Fibroblast of the aortic adventitia (primary cell): ENCODE measurements around the gene RGCC. TPM values are rescaled to one million over a fixed set of nuclear protein-coding genes. Genes with fewer than 3 reads are reported as not detected.

Source experiments
- DNase-seq: peaks from one replicate; pipeline ENCODE4 v3.0.0-alpha.2; 2010; ENCODE audit warnings: low read depth
- H3K4me3 ChIP-seq: 2 replicates; pipeline ENCODE4 v1.5.1; 2011; ENCODE audit warnings: low read depth, mild to moderate bottlenecking, control low read depth, low read length, moderate library complexity
- total RNA-seq: library from RNA; depleted of rRNA; stranded (reverse); fragments of >200 nt; gene quantifications from 2 replicates; pipeline ENCODE4 v1.2.3, GENCODE V29; 2012; ENCODE audit warnings: low replicate concordance
- TF ChIP-seq, protein P1 (sequence below): IDR thresholded peaks from 2 replicates; pipeline ENCODE4 v1.5.1; 2011; ENCODE audit warnings: mild to moderate bottlenecking, low read length, control low read depth, inconsistent platforms; ENCODE audit not compliant: insufficient read depth

RGCC gene
- total RNA-seq, 1 donor, result 1.6 TPM

DNA sequence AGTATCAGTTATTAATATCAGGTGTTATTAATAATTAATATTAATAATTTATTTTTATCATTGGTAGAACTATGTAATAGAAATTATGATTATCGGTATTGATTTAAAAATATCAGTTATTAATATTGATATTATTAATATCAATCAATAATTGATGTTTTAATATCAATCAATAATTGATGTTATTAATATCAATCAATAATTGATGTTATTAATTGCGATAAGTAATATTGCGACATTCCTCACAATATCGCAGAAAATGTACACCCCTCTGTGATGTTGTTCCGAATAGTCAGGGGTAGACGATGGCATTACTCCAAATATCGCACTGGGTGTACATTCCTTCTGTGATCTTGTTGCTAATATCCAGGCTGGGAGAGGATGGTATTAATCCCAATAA lies 3.7 kb upstream of the RGCC start:
- no peak for DNase-seq
- TF ChIP-seq, protein P1, sequence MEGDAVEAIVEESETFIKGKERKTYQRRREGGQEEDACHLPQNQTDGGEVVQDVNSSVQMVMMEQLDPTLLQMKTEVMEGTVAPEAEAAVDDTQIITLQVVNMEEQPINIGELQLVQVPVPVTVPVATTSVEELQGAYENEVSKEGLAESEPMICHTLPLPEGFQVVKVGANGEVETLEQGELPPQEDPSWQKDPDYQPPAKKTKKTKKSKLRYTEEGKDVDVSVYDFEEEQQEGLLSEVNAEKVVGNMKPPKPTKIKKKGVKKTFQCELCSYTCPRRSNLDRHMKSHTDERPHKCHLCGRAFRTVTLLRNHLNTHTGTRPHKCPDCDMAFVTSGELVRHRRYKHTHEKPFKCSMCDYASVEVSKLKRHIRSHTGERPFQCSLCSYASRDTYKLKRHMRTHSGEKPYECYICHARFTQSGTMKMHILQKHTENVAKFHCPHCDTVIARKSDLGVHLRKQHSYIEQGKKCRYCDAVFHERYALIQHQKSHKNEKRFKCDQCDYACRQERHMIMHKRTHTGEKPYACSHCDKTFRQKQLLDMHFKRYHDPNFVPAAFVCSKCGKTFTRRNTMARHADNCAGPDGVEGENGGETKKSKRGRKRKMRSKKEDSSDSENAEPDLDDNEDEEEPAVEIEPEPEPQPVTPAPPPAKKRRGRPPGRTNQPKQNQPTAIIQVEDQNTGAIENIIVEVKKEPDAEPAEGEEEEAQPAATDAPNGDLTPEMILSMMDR, result no peak
- H3K4me3 ChIP-seq, result no peak overlapping the region

DNA sequence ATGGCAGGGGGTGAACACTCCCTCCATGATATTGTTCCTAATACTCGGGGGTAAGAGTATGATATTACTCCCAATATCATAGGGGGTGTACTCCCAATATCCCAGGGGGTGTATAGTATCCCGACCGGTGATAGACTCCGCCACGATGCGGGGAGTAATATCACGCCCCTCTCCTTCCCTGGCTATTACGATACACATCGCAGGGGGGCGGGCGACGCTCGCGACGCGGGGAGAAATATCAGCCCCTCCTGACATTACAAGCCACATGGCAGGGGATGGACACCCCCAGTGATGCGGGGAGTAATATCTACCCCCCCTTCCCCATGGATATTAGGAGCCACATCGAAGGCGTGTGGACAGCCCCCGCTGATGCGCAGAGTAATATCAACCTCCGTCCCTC lies 3.2 kb upstream of the RGCC start:
- no peak for DNase-seq
- H3K4me3 ChIP-seq, result no peak overlapping the region
- TF ChIP-seq, protein P1, result no peak

DNA sequence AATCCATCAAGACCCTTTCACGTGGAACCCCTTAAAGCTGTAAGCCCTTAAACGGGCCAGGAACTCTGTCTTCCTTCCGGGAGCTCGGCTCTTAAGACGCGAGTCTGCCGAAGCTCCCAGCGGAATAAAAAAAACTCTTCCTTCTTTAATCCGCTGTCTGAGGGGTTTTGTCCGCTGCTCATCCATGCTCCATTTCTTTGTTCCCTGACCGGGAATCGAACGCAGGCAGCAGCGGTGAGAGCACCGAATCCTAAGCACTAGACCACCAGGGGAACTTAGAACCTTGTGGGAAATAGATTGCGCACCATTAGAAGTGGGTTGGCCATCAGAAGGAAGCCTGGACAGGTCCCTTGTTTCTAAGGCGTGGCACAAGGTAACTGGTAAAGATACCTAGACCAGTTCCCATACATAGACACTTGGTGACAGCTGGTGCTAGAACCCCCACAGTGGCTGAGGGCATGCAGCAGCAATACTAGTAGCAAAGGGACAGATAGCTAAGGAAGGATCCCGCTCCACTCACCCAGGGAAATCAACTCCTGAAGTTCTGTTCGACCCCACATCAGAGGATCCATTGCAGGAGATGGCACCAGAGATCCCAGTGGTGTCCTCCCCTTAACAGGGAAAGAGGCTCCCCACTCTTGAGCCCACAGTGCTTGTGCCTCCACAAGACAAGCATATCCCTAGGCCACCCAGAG lies 1.5 kb upstream of the RGCC start:
- H3K4me3 ChIP-seq, result no peak overlapping the region
- DNase-seq, result no peak
- TF ChIP-seq, protein P1, result no peak

DNA sequence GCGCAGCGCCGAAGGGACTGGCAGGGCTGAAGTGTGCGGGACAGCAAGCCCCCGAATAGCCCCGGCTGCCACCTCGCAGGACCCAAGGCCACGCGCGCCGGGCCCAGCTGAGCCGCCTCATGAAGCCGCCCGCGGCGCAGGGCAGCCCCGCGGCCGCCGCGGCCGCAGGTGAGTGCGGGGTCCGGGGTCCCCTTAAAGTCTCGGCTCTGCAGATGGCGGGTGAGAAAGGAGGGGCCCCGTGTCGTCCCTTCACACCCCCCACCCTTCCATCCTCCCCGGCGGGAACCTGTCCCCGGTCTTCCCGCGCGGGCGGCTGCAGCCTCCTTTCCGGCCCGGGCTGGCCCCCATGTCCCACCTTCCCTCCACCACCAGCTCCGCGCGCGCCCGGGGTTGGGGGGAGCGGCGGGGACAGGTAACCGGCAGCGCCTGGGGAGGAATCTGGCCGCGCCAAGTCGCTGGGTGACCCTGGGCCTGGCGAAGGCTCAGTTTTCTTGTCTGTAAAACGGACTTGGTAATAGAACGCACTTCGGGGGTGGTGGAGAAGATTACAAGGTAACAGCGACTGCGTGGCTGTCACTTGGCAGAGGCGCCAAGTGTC lies 338 bp downstream of the RGCC start:
- H3K4me3 ChIP-seq, result peak overlapping the region; percentile 62
- TF ChIP-seq, protein P1, result no peak
- no peak for DNase-seq

DNA sequence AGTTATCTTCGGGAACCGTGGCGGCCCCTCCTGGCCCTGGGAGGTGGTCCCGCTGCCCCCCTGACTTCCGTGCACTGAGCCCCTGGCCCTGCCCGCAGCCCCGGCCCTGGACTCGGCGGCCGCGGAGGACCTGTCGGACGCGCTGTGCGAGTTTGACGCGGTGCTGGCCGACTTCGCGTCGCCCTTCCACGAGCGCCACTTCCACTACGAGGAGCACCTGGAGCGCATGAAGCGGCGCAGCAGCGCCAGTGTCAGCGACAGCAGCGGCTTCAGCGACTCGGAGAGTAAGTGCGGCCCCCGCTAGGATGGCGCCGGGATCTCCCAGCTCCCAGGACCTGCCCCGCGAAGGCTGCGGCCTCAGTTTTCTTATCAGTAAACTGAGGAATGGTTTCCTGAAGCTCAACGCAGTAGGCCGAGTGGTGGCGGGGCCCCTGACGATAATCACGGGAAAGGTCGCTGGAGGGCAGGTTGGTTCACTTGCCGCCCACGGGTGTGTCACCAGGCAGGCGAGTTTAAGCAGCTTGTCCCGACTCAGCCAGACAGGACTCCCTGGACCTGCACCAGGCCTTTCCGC lies 924 bp downstream of the RGCC start:
- TF ChIP-seq, protein P1, result no peak
- DNase-seq, result no peak
- H3K4me3 ChIP-seq, result peak overlapping the region; percentile 62

DNA sequence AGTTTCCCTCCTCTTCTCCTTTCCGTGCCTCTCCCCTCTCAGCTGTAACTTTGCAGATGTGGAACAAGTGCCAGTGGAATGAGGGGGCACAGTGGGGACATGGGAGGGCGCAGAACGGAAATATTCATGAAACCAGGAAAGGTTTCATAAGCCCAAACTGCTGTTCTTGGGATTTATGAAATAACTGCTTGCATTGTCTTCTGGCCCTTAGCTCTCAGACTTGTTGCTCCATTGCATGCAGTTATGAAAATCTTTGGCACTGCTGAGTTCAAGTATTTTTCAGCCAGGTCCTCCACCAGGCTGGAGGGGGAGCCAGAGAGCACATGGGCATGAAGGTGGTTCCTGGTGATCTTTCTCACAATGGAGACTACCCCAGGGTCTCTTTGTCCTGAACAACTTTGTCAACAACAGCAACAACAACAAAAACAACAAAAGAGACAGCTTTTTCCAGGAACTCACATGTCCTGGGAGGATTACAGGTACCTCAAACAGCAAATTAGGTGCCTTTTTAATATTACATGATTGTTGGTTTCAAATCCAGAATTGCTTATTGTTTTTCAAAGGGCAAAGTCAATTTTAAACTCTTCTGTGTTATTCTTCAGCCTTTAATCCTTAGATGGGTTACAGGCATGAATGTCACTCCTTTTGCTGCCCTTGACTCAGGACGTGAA lies 1.5 kb downstream of the RGCC start:
- peak; percentile 55 for DNase-seq
- TF ChIP-seq, protein P1, result peak; percentile 73
- H3K4me3 ChIP-seq, result no peak overlapping the region
